Mesenchymal stem cell (in vitro differentiated cells and primary cell): ENCODE data around the gene ZNF865.

Experiments
- DNase-seq: peaks from one replicate; pipeline ENCODE4 v3.0.0-alpha.2; 2013
- H2AFZ ChIP-seq: one replicate; pipeline ENCODE4 v1.6.1; 2013; ENCODE audit warnings: low read depth, mild to moderate bottlenecking, control low read depth, inconsistent platforms, low read length, moderate library complexity
- H2AK5ac ChIP-seq: 2 replicates; pipeline ENCODE4 v1.6.1; 2013; ENCODE audit warnings: low read length, moderate library complexity, mild to moderate bottlenecking, inconsistent platforms; ENCODE audit not compliant: severe bottlenecking
- H2BK120ac ChIP-seq: one replicate; pipeline ENCODE4 v1.6.1; 2013; ENCODE audit warnings: low read depth, mild to moderate bottlenecking, inconsistent platforms, low read length, moderate library complexity
- H2BK12ac ChIP-seq, 2 experiments: one replicate each; pipeline ENCODE4 v1.6.1; 2013; ENCODE audit warnings: inconsistent platforms in 2 of 2, low read length in 2 of 2, mild to moderate bottlenecking in 2 of 2, moderate library complexity in 2 of 2, control low read depth in 1 of 2
- H2BK15ac ChIP-seq: one replicate; pipeline ENCODE4 v1.6.1; 2013; ENCODE audit warnings: mild to moderate bottlenecking, low read depth, inconsistent platforms; ENCODE audit not compliant: poor library complexity, severe bottlenecking
- H2BK5ac ChIP-seq: 2 replicates; pipeline ENCODE4 v1.6.1; 2013; ENCODE audit warnings: low read depth, mild to moderate bottlenecking, low read length, control low read depth, inconsistent platforms; ENCODE audit not compliant: poor library complexity, severe bottlenecking
- H3K14ac ChIP-seq, 2 experiments: one replicate each; pipeline ENCODE4 v1.6.1; 2013; ENCODE audit warnings: inconsistent platforms in 2 of 2, low read length in 2 of 2, control low read depth in 1 of 2, mild to moderate bottlenecking in 1 of 2, moderate library complexity in 1 of 2
- H3K18ac ChIP-seq, 2 experiments: one replicate each; pipeline ENCODE4 v1.6.1; 2013; ENCODE audit warnings: inconsistent platforms in 2 of 2, low read length in 2 of 2, control low read depth in 1 of 2, low read depth in 1 of 2, mild to moderate bottlenecking in 1 of 2
- H3K23ac ChIP-seq, 2 experiments: one replicate each; pipeline ENCODE4 v1.6.1; 2013; ENCODE audit warnings: inconsistent platforms in 2 of 2, low read length in 2 of 2, mild to moderate bottlenecking in 2 of 2, moderate library complexity in 2 of 2, control low read depth in 1 of 2
- H3K27ac ChIP-seq: 2 replicates; pipeline ENCODE4 v1.5.1; 2013; ENCODE audit warnings: mild to moderate bottlenecking, moderate library complexity, low read length, control low read depth, inconsistent platforms; ENCODE audit not compliant: poor library complexity, severe bottlenecking
- H3K27me3 ChIP-seq, 2 experiments: 2 replicates each; pipeline versions ENCODE4 v1.6.1 to v1.7.0; 2013; ENCODE audit warnings: low read length in 2 of 2, mild to moderate bottlenecking in 2 of 2, moderate library complexity in 2 of 2, control low read depth in 1 of 2, inconsistent platforms in 1 of 2; ENCODE audit not compliant: control insufficient read depth in 1 of 2, insufficient read depth in 1 of 2
- H3K36me3 ChIP-seq, 2 experiments: 2 replicates each; pipeline versions ENCODE4 v1.6.1 to v1.7.0; 2013; ENCODE audit warnings: low read length in 2 of 2, control low read depth in 1 of 2, inconsistent platforms in 1 of 2, low read depth in 1 of 2, mild to moderate bottlenecking in 1 of 2; ENCODE audit not compliant: insufficient read depth in 2 of 2, control insufficient read depth in 1 of 2
- H3K4ac ChIP-seq, 2 experiments: one replicate each; pipeline ENCODE4 v1.6.1; 2013; ENCODE audit warnings: inconsistent platforms in 2 of 2, low read length in 2 of 2, mild to moderate bottlenecking in 2 of 2, moderate library complexity in 2 of 2, control low read depth in 1 of 2, low read depth in 1 of 2
- H3K4me1 ChIP-seq: 2 replicates; pipeline ENCODE4 v1.6.1; 2013; ENCODE audit warnings: low read depth, low read length, control low read depth; ENCODE audit not compliant: control insufficient read depth, insufficient read depth
- H3K4me2 ChIP-seq: 2 replicates; pipeline ENCODE4 v1.6.1; 2013; ENCODE audit warnings: low read length, mild to moderate bottlenecking, inconsistent platforms; ENCODE audit not compliant: poor library complexity, severe bottlenecking
- H3K4me3 ChIP-seq, 2 experiments: 2 replicates each; pipeline versions ENCODE4 v1.5.1 to v1.7.0; 2013; ENCODE audit warnings: low read length in 2 of 2, mild to moderate bottlenecking in 2 of 2, control low read depth in 1 of 2, low read depth in 1 of 2; ENCODE audit not compliant: insufficient read depth in 1 of 2
- H3K79me1 ChIP-seq: replicated peaks from 2 replicates; pipeline ENCODE4 v1.6.1; 2013; ENCODE audit warnings: mild to moderate bottlenecking, control low read depth, low read length, inconsistent platforms; ENCODE audit not compliant: poor library complexity, severe bottlenecking
- H3K9ac ChIP-seq: 2 replicates; pipeline ENCODE4 v1.7.0; 2013; ENCODE audit warnings: mild to moderate bottlenecking, low read length, moderate library complexity
- H3K9me3 ChIP-seq: 2 replicates; pipeline ENCODE4 v1.7.0; 2013; ENCODE audit warnings: mild to moderate bottlenecking, low read length; ENCODE audit not compliant: control insufficient read depth
- H4K8ac ChIP-seq: one replicate; pipeline ENCODE4 v1.6.1; 2013; ENCODE audit warnings: inconsistent platforms, mild to moderate bottlenecking, low read length, moderate library complexity
- H4K91ac ChIP-seq: one replicate; pipeline ENCODE4 v1.6.1; 2013; ENCODE audit warnings: mild to moderate bottlenecking, low read length, inconsistent platforms
- whole genome bisulfite sequencing: methylation state at CpG from one replicate; pipeline ENCODE4 v1.1.7; 2013; ENCODE audit warnings: mixed read lengths; 5-methylcytosine and 5-hydroxymethylcytosine counted together

ZNF865 gene

GRCh38 chr19:55592391-55593090 is 12.9 kb upstream of the ZNF865 start:
- Histone ChIP-seq H3K4me3 (no peak overlapping the region), H3K18ac (no peak overlapping the region), H3K23ac (no peak overlapping the region), H3K9me3 (no peaks in the 10 kb centered on the region), H3K27me3 (no peaks in the 10 kb centered on the region), H2BK12ac (no peak overlapping the region), H3K36me3 (peaks cover 39 to 56% of the 10 kb centered on the region in 2 experiments), H2BK15ac (no peak overlapping the region), H4K8ac (no peak overlapping the region), H3K4me1 (peaks cover 7% of the 10 kb centered on the region), H2BK120ac (no peak overlapping the region), H3K14ac (no peak overlapping the region), H3K9ac (no peak overlapping the region), H3K4ac (no peak overlapping the region), H3K27ac (no peak overlapping the region), H2BK5ac (no peak overlapping the region), H2AFZ (no peak overlapping the region), H4K91ac (no peak overlapping the region), H3K4me2 (no peak overlapping the region), H2AK5ac (no peak overlapping the region), H3K79me1 (peaks cover 16% of the 10 kb centered on the region)
- no peak for DNase-seq
- WGBS, result 95% methylated on average over 69 of the region's 73 CpGs

- Histone ChIP-seq H3K4me3 (no peak overlapping the region), H2AFZ (no peak overlapping the region), H3K4me1 (peaks cover 3% of the 10 kb centered on the region), H3K9me3 (no peaks in the 10 kb centered on the region), H2BK5ac (no peak overlapping the region), H2BK15ac (no peak overlapping the region), H4K91ac (no peak overlapping the region), H3K36me3 (peaks cover 39 to 60% of the 10 kb centered on the region in 2 experiments), H3K4ac (no peak overlapping the region), H3K4me2 (no peak overlapping the region), H3K27me3 (no peaks in the 10 kb centered on the region), H3K79me1 (peaks cover 22% of the 10 kb centered on the region), H2BK12ac (no peak overlapping the region), H4K8ac (no peak overlapping the region), H3K9ac (no peak overlapping the region), H2AK5ac (no peak overlapping the region), H2BK120ac (no peak overlapping the region), H3K18ac (no peak overlapping the region), H3K14ac (no peak overlapping the region), H3K27ac (no peak overlapping the region), H3K23ac (no peak overlapping the region)
- 85% methylated on average over 62 of the region's 68 CpGs for WGBS
- DNase-seq, result no peak
Observed at GRCh38 chr19:55593096-55593772, 12.2 kb upstream of the ZNF865 start.

GRCh38 chr19:55594996-55595545 is 10.4 kb upstream of the ZNF865 start:
- Histone ChIP-seq H3K4me2 (no peak overlapping the region), H3K27ac (no peak overlapping the region), H3K9me3 (no peaks in the 10 kb centered on the region), H4K8ac (no peak overlapping the region), H3K4me3 (no peak overlapping the region), H2BK5ac (no peak overlapping the region), H2BK15ac (no peak overlapping the region), H3K18ac (no peak overlapping the region), H3K4ac (no peak overlapping the region), H3K4me1 (peaks cover 3% of the 10 kb centered on the region), H2BK120ac (no peak overlapping the region), H2AK5ac (no peak overlapping the region), H3K27me3 (no peaks in the 10 kb centered on the region), H2BK12ac (no peak overlapping the region), H3K9ac (no peak overlapping the region), H3K23ac (no peak overlapping the region), H3K14ac (no peak overlapping the region), H4K91ac (no peak overlapping the region), H3K36me3 (peaks cover 39 to 60% of the 10 kb centered on the region in 2 experiments), H3K79me1 (peaks cover 25% of the 10 kb centered on the region), H2AFZ (no peak overlapping the region)
- WGBS, result 94% methylated on average over 4 of the region's 4 CpGs
- no peak for DNase-seq

- Histone ChIP-seq H4K8ac (no peak overlapping the region), H3K18ac (no peak overlapping the region), H3K4ac (no peak overlapping the region), H2BK120ac (no peak overlapping the region), H2AFZ (no peak overlapping the region), H3K36me3 (peaks cover 39 to 59% of the 10 kb centered on the region in 2 experiments), H3K14ac (no peak overlapping the region), H3K79me1 (peaks cover 32% of the 10 kb centered on the region), H3K9me3 (no peaks in the 10 kb centered on the region), H3K27me3 (no peaks in the 10 kb centered on the region), H3K4me2 (no peak overlapping the region), H4K91ac (no peak overlapping the region), H2BK15ac (no peak overlapping the region), H2AK5ac (no peak overlapping the region), H2BK12ac (no peak overlapping the region), H3K4me3 (no peak overlapping the region), H3K4me1 (peaks cover 11% of the 10 kb centered on the region), H3K9ac (no peak overlapping the region), H3K27ac (no peak overlapping the region), H2BK5ac (no peak overlapping the region), H3K23ac (no peak overlapping the region)
- DNase-seq, result no peak
- 99% methylated on average over 3 of the region's 3 CpGs for WGBS
Observed at GRCh38 chr19:55596304-55596703, 9.1 kb upstream of the ZNF865 start.
